ENCODE results near the gene SPIC. TPM values are rescaled to one million over a fixed set of nuclear protein-coding genes. Genes with fewer than 3 reads are reported as not detected.

Gene SPIC
- total and polyA plus RNA-seq, 2 of the 8 experiments (the other 6 are each of a cell fraction or from before 2014, with no cell fraction given), result not detected

DNA sequence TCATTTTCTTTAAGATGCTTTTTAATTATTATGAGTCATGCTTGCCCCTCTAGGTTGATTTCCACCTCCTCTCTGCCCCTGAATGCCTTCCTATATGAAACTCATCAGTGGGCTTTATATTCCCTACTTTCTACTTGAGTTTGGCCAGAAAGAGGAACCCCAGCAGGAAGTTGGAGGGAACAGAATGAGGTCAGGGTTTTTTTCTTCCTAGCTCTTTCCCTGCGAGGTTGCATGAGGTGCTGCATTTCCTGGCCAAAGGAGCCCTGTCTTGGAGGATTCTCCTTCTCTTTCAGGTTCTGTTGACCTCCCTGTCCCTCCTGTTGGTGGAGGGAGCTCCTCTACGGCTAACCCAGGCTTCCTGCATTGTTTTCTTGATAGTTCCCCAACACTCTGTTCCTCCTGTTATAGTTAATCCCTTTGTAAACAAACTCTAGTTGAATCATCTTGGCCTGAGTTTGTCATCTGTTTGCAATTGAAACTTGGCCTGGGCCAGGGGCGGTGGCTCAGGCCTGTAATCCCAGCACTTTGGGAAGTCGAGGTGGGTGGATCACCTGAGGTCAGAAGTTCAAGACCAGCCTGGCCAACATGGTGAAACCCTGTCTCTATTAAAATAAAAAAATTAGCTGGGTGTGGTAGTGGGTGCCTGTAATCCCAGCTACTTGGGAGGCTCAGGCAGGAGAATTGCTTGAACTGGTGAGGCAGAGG lies 15.3 kb upstream of the SPIC start (continued):
- no peak for TF ChIP-seq NANOG (IDR thresholded peaks at IDR 0.05; ENCODE audit: insufficient read depth, low read depth, low read length, poor library complexity, severe bottlenecking)
- TF ChIP-seq CREB1 (IDR thresholded peaks at IDR 0.05), result no peak
- TF ChIP-seq ASH2L (IDR thresholded peaks at IDR 0.05; ENCODE audit: low read length), result no peak
